Tibial nerve (tissue), 4 donors: ENCODE data around the gene TCF12. TPM values are rescaled to one million over a fixed set of nuclear protein-coding genes. Genes with fewer than 3 reads are reported as not detected.

Experiments
- DNase-seq, 2 donors: peaks; one replicate each; pipeline ENCODE4 v3.0.0-alpha.2; 2019; ENCODE audit warnings: low spot score in 2 of 2
- H3K27ac ChIP-seq, 4 donors: fragments of 200-600 bp; sonication (generic) in 3 of 4; one replicate each; pipeline ENCODE4 v1.5.1; 2017 to 2019; ENCODE audit warnings: mild to moderate bottlenecking in 1 of 4
- H3K27me3 ChIP-seq, 2 donors: fragments of 200-600 bp; sonication (generic) in 1 of 2; one replicate each; pipeline versions ENCODE4 v1.5.1 to v1.6.0; 2017 to 2019
- H3K36me3 ChIP-seq, 3 donors: fragments of 200-600 bp; sonication (generic); one replicate each; pipeline ENCODE4 v1.5.1; 2018 to 2019
- H3K4me1 ChIP-seq, 4 donors: fragments of 200-600 bp; sonication (generic) in 3 of 4; one replicate each; pipeline ENCODE4 v1.5.1; 2017 to 2019
- H3K4me3 ChIP-seq, 4 donors: fragments of 200-600 bp; sonication (generic) in 3 of 4; one replicate each; pipeline ENCODE4 v1.5.1; 2017 to 2019; ENCODE audit warnings: mild to moderate bottlenecking in 1 of 4, moderate library complexity in 1 of 4
- H3K9me3 ChIP-seq, 4 donors: fragments of 200-600 bp; sonication (generic) in 3 of 4; one replicate each; pipeline ENCODE4 v1.5.1; 2017 to 2019
- CTCF ChIP-seq, 5 experiments: fragments of 200-600 bp in 3 of 5; fragments of 450-650 bp in 2 of 5; sonication (generic) in 3 of 5; IDR thresholded peaks; one replicate each; pipeline ENCODE4 v1.5.1; 2016 to 2019; ENCODE audit warnings: antibody characterized with exemption in 5 of 5, mild to moderate bottlenecking in 3 of 5, moderate library complexity in 2 of 5
- EP300 ChIP-seq, 2 donors: sonication (generic); formaldehyde crosslinking; IDR thresholded peaks; one replicate each; pipeline ENCODE4 v1.6.1; 2017; ENCODE audit warnings: antibody characterized with exemption in 2 of 2, mild to moderate bottlenecking in 1 of 2
- POLR2A ChIP-seq, 2 donors: fragments of 450-650 bp; IDR thresholded peaks; one replicate each; pipeline ENCODE4 v1.6.1; 2017; ENCODE audit warnings: antibody characterized with exemption in 2 of 2, mild to moderate bottlenecking in 2 of 2, moderate library complexity in 2 of 2
- WGBS, 2 donors: methylation state at CpG; one replicate each; pipeline ENCODE4 v1.1.5; 2018; 5-methylcytosine and 5-hydroxymethylcytosine counted together
- total RNA-seq, 4 donors: library from RNA; depleted of rRNA; stranded (reverse); fragments of >200 nt; gene quantifications; one replicate each; pipeline ENCODE4 v1.1.0, GENCODE V29; 2016

TCF12 gene
- total RNA-seq, 4 donors from 2014 or later: 117 to 181 (median 174) TPM

- Histone ChIP-seq H3K27me3 (no peaks in the 10 kb centered on the region), H3K4me3 (no peak overlapping the region), H3K4me1 (peaks cover 0 to 18% (median 0%) of the 10 kb centered on the region in 4 donors), H3K27ac (no peak overlapping the region), H3K36me3 (no peaks in the 10 kb centered on the region), H3K9me3 (no peaks in the 10 kb centered on the region)
- TF ChIP-seq EP300 (IDR thresholded peaks at IDR 0.05) (no peak), POLR2A (IDR thresholded peaks at IDR 0.05) (no peak), CTCF (IDR thresholded peaks at IDR 0.05) (no peak)
- 72 to 74% methylated on average over 5 of the region's 5 CpGs for WGBS, 2 donors
- no peak for DNase-seq
These were observed 161.0 kb downstream of the TCF12 start for GRCh38 chr15:57079446-57079845.

GRCh38 chr15:57079931-57080620 is 161.6 kb downstream of the TCF12 start:
- DNase-seq: no peak
- Histone ChIP-seq H3K4me3 (no peak overlapping the region), H3K27me3 (no peaks in the 10 kb centered on the region), H3K27ac (no peak overlapping the region), H3K9me3 (no peaks in the 10 kb centered on the region), H3K4me1 (peaks cover 0 to 18% (median 0%) of the 10 kb centered on the region in 4 donors), H3K36me3 (no peaks in the 10 kb centered on the region)
- TF ChIP-seq EP300 (IDR thresholded peaks at IDR 0.05) (no peak), POLR2A (IDR thresholded peaks at IDR 0.05) (no peak), CTCF (IDR thresholded peaks at IDR 0.05) (no peak)
- WGBS, 2 donors: 48 to 53% methylated on average over 4 of the region's 4 CpGs

GRCh38 chr15:57082054-57082728 is 163.7 kb downstream of the TCF12 start:
- no peak for DNase-seq
- no peaks in the 10 kb centered on the region for H3K9me3 ChIP-seq
- no peak overlapping the region for H3K4me3 ChIP-seq
- peaks cover 0 to 18% (median 0%) of the 10 kb centered on the region in 4 donors for H3K4me1 ChIP-seq
- WGBS, 2 donors: 59 to 68% methylated on average over 3 of the region's 3 CpGs
- no peaks in the 10 kb centered on the region for H3K27me3 ChIP-seq
- no peak for TF ChIP-seq EP300 (IDR thresholded peaks at IDR 0.05)
- no peak for TF ChIP-seq POLR2A (IDR thresholded peaks at IDR 0.05)
- TF ChIP-seq CTCF (IDR thresholded peaks at IDR 0.05): no peak
- H3K36me3 ChIP-seq: no peaks in the 10 kb centered on the region
- no peak overlapping the region for H3K27ac ChIP-seq

GRCh38 chr15:57084192-57084591 is 165.7 kb downstream of the TCF12 start:
- Histone ChIP-seq H3K4me3 (no peak overlapping the region), H3K9me3 (no peaks in the 10 kb centered on the region), H3K4me1 (peaks cover 0 to 18% (median 0%) of the 10 kb centered on the region in 4 donors), H3K27ac (no peak overlapping the region), H3K27me3 (no peaks in the 10 kb centered on the region), H3K36me3 (no peaks in the 10 kb centered on the region)
- DNase-seq: no peak
- TF ChIP-seq POLR2A (IDR thresholded peaks at IDR 0.05): no peak
- TF ChIP-seq CTCF (IDR thresholded peaks at IDR 0.05): no peak
- no peak for TF ChIP-seq EP300 (IDR thresholded peaks at IDR 0.05)
- 58 to 60% methylated on average over 3 of the region's 3 CpGs for WGBS, 2 donors

- WGBS, 2 donors: 90 to 92% methylated on average over 4 of the region's 4 CpGs
- no peak overlapping the region for H3K27ac ChIP-seq
- peaks cover 0 to 14% (median 0%) of the 10 kb centered on the region in 4 donors for H3K4me1 ChIP-seq
- TF ChIP-seq CTCF (IDR thresholded peaks at IDR 0.05): no peak
- no peaks in the 10 kb centered on the region for H3K9me3 ChIP-seq
- H3K27me3 ChIP-seq: no peaks in the 10 kb centered on the region
- H3K4me3 ChIP-seq: no peak overlapping the region
- H3K36me3 ChIP-seq: no peaks in the 10 kb centered on the region
- DNase-seq: no peak
These were observed 166.8 kb downstream of the TCF12 start for GRCh38 chr15:57085267-57085666.
